H9 (cell line): ENCODE measurements around the gene ADAMTS18. TPM values are rescaled to one million over a fixed set of nuclear protein-coding genes. Genes with fewer than 3 reads are reported as not detected.

Experiments used
- DNase-seq: peaks from one replicate; pipeline ENCODE4 v3.0.0-alpha.2; 2017
- H2AFZ ChIP-seq: one replicate; pipeline ENCODE4 v1.6.1; 2013; ENCODE audit warnings: mild to moderate bottlenecking, low read length, control low read depth, moderate library complexity
- H2AK5ac ChIP-seq: 2 replicates; pipeline ENCODE4 v1.6.1; 2013; ENCODE audit warnings: low read length, control low read depth, mixed read lengths; ENCODE audit not compliant: insufficient read length
- H2BK120ac ChIP-seq: one replicate; pipeline ENCODE4 v1.6.1; 2013; ENCODE audit warnings: low read depth, mild to moderate bottlenecking, low read length, control low read depth, inconsistent platforms; ENCODE audit not compliant: poor library complexity, severe bottlenecking
- H2BK12ac ChIP-seq: 2 replicates; pipeline ENCODE4 v1.6.1; 2013; ENCODE audit warnings: low read length, control low read depth, mixed read lengths, low read depth; ENCODE audit not compliant: insufficient read length
- H2BK15ac ChIP-seq: 2 replicates; pipeline ENCODE4 v1.6.1; 2013; ENCODE audit warnings: low read depth, low read length, control low read depth
- H2BK20ac ChIP-seq: one replicate; pipeline ENCODE4 v1.6.1; 2013; ENCODE audit warnings: low read depth, mild to moderate bottlenecking, low read length, control low read depth, inconsistent platforms; ENCODE audit not compliant: poor library complexity, severe bottlenecking
- H2BK5ac ChIP-seq: 2 replicates; pipeline ENCODE4 v1.6.1; 2013; ENCODE audit warnings: low read length, control low read depth, mixed read lengths; ENCODE audit not compliant: insufficient read length
- H3K14ac ChIP-seq: 2 replicates; pipeline ENCODE4 v1.6.1; 2013; ENCODE audit warnings: low read length, control low read depth; ENCODE audit not compliant: insufficient read depth
- H3K18ac ChIP-seq: 2 replicates; pipeline ENCODE4 v1.6.1; 2013; ENCODE audit warnings: low read depth, mild to moderate bottlenecking, mixed read lengths, low read length, control low read depth; ENCODE audit not compliant: insufficient read length
- H3K23ac ChIP-seq: 2 replicates; pipeline ENCODE4 v1.6.1; 2013; ENCODE audit warnings: low read length, control low read depth, mixed read lengths, low read depth; ENCODE audit not compliant: insufficient read length
- H3K23me2 ChIP-seq: 2 replicates; pipeline ENCODE4 v1.6.1; 2013; ENCODE audit warnings: low read depth, mild to moderate bottlenecking, mixed read lengths, low read length, control low read depth; ENCODE audit not compliant: insufficient read length, poor library complexity, severe bottlenecking
- H3K27ac ChIP-seq: 2 replicates; pipeline ENCODE4 v1.5.1; 2013; ENCODE audit warnings: low read length, control low read depth, mixed read lengths, low read depth; ENCODE audit not compliant: insufficient read length
- H3K27me3 ChIP-seq: 2 replicates; pipeline ENCODE4 v1.6.1; 2013; ENCODE audit warnings: low read length, control low read depth, inconsistent platforms; ENCODE audit not compliant: insufficient read depth
- H3K4ac ChIP-seq: 2 replicates; pipeline ENCODE4 v1.6.1; 2013; ENCODE audit warnings: low read depth, mild to moderate bottlenecking, control low read depth, inconsistent platforms, low read length, moderate library complexity
- H3K4me1 ChIP-seq: 2 replicates; pipeline ENCODE4 v1.6.1; 2013; ENCODE audit warnings: low read length, control low read depth, inconsistent platforms; ENCODE audit not compliant: insufficient read depth
- H3K4me2 ChIP-seq: 2 replicates; pipeline ENCODE4 v1.6.1; 2013; ENCODE audit warnings: low read length, control low read depth, mixed read lengths; ENCODE audit not compliant: insufficient read length, insufficient read depth
- H3K56ac ChIP-seq: 2 replicates; pipeline ENCODE4 v1.6.1; 2013; ENCODE audit warnings: low read depth, mild to moderate bottlenecking, mixed read lengths, low read length, control low read depth; ENCODE audit not compliant: insufficient read length
- H3K79me1 ChIP-seq: 2 replicates; pipeline ENCODE4 v1.6.1; 2013; ENCODE audit warnings: low read depth, mild to moderate bottlenecking, moderate library complexity, low read length, control low read depth, inconsistent platforms; ENCODE audit not compliant: insufficient read depth, poor library complexity, severe bottlenecking
- H3K79me2 ChIP-seq: 2 replicates; pipeline ENCODE4 v1.6.1; 2013; ENCODE audit warnings: low read length, control low read depth, inconsistent platforms; ENCODE audit not compliant: insufficient read depth
- H3K9ac ChIP-seq: 2 replicates; pipeline ENCODE4 v1.6.1; 2013; ENCODE audit warnings: low read length, control low read depth, mixed read lengths; ENCODE audit not compliant: insufficient read length; ENCODE audit errors: extremely low read depth
- H3K9me3 ChIP-seq: one replicate; pipeline ENCODE4 v1.6.1; 2013; ENCODE audit warnings: low read depth, low read length, inconsistent platforms; ENCODE audit not compliant: control insufficient read depth
- H3T11ph ChIP-seq: one replicate; pipeline ENCODE4 v1.6.1; 2013; ENCODE audit warnings: mild to moderate bottlenecking, low read length, control low read depth, inconsistent platforms
- H4K20me1 ChIP-seq: one replicate; pipeline ENCODE4 v1.6.1; 2013; ENCODE audit not compliant: control insufficient read depth, insufficient read length, insufficient read depth
- H4K5ac ChIP-seq: 2 replicates; pipeline ENCODE4 v1.6.1; 2013; ENCODE audit warnings: low read depth, mild to moderate bottlenecking, mixed read lengths, low read length, control low read depth; ENCODE audit not compliant: insufficient read length
- H4K8ac ChIP-seq: replicated peaks from 2 replicates; pipeline ENCODE4 v1.6.1; 2013; ENCODE audit warnings: low read length, control low read depth, mixed read lengths, low read depth; ENCODE audit not compliant: insufficient read length
- H4K91ac ChIP-seq: 2 replicates; pipeline ENCODE4 v1.6.1; 2013; ENCODE audit warnings: low read depth, mild to moderate bottlenecking, moderate library complexity, mixed read lengths, low read length, control low read depth; ENCODE audit not compliant: insufficient read length
- H3K27ac Mint-ChIP-seq, 3 experiments: 2 replicates in 2 of 3; 3 replicates in 1 of 3; pipeline ENCODE4 v1.8.0; 2020 to 2021; ENCODE audit warnings: mixed read lengths in 3 of 3, mild to moderate bottlenecking in 1 of 3, moderate library complexity in 1 of 3
- H3K27me3 Mint-ChIP-seq: 2 replicates; pipeline ENCODE4 v1.8.0; 2021; ENCODE audit warnings: low read depth, mild to moderate bottlenecking, moderate library complexity, mixed read lengths
- H3K36me3 Mint-ChIP-seq, 3 experiments: 2 replicates in 2 of 3; 3 replicates in 1 of 3; pipeline ENCODE4 v1.8.0; 2020 to 2021; ENCODE audit warnings: low read depth in 3 of 3, mixed read lengths in 3 of 3; ENCODE audit not compliant: insufficient read depth in 1 of 3
- H3K4me1 Mint-ChIP-seq, 2 experiments: 2 replicates each; pipeline ENCODE4 v1.8.0; 2020; ENCODE audit warnings: mixed read lengths in 2 of 2
- H3K4me3 Mint-ChIP-seq, 2 experiments: 2 replicates in 1 of 2; 3 replicates in 1 of 2; pipeline ENCODE4 v1.8.0; 2020 to 2021; ENCODE audit warnings: mild to moderate bottlenecking in 2 of 2, mixed read lengths in 2 of 2, moderate library complexity in 1 of 2
- H3K9me3 Mint-ChIP-seq, 2 experiments: 2 replicates in 1 of 2; 3 replicates in 1 of 2; pipeline ENCODE4 v1.8.0; 2020; ENCODE audit warnings: mild to moderate bottlenecking in 2 of 2, mixed read lengths in 2 of 2, moderate library complexity in 1 of 2
- WGBS: extraction: QIAGEN DNeasy Blood & Tissue Kit; methylation state at CpG from one replicate; pipeline ENCODE4 v1.1.7; 2013; ENCODE audit warnings: missing lambda C conversion rate, low lambda C conversion rate, mixed read lengths; ENCODE audit not compliant: insufficient read length; ENCODE audit errors: extremely low coverage; 5-methylcytosine and 5-hydroxymethylcytosine counted together
- total RNA-seq: library from RNA; stranded (reverse); gene quantifications from 2 replicates; pipeline ENCODE4 v1.2.1, GENCODE V29; 2021
- TF ChIP-seq, protein P1 (sequence below): fragments of 200-600 bp; sonication (generic); conservative IDR thresholded peaks from 3 replicates; pipeline ENCODE4 v1.8.0; 2021; ENCODE audit warnings: antibody characterized with exemption, mild to moderate bottlenecking

Gene ADAMTS18
- total RNA-seq, 1 experiment from 2014 or later: 0.07 TPM

DNA sequence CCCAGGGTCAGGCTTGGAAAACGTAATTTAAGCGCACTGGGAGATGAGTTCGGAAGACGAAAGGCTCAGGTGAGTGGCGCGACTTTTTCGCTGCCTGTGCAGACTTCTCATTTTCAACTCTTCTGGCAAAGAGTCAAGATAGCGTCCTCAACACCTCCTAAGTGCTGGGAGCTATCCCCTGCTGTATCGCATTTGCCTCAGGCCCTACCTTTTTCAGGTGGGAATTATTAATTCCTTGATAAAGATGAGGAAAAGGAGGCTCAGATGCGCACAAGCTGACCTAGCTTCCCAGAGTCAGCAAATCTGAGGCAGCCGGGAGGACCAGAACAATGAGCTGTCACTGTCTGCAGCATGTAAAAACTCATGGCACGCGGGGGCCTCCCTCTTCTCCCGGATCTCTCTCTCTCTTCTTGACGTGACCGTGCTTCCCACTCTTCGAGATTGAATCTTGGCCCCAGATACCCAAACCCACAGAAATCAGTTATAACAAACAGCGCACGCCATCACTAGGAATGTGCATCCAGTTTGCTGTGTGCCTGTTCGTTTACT is 512 bp upstream of the ADAMTS18 start:
- no peak overlapping the region for H3K27ac ChIP-seq
- H3K27ac Mint-ChIP-seq: no peak overlapping the region
- no peaks in the 10 kb centered on the region for H3K79me1 ChIP-seq
- H3K9ac ChIP-seq: no peak overlapping the region
- peaks cover 10% of the 10 kb centered on the region for H3K23me2 ChIP-seq
- no peak overlapping the region for H3K14ac ChIP-seq
- peak overlapping the region; percentile 70 for H3K4me2 ChIP-seq
- H2BK20ac ChIP-seq: no peak overlapping the region
- H3K36me3 Mint-ChIP-seq: no peaks in the 10 kb centered on the region
- H3K4me3 Mint-ChIP-seq: peak overlapping the region; percentile 61 to 82
- H3K4me1 ChIP-seq: 0 out of 2 replicates have a peak, but pooled peaks cover 5% of the 10 kb centered on the region
- no peak overlapping the region for H3K18ac ChIP-seq
- no peaks in the 10 kb centered on the region for H3K79me2 ChIP-seq
- H2AFZ ChIP-seq: no peak overlapping the region
- no peak overlapping the region for H3K56ac ChIP-seq
- peaks cover 16% of the 10 kb centered on the region; the same call in 1 of the 2 replicates for H3K27me3 ChIP-seq
- no peak overlapping the region for H3T11ph ChIP-seq
- H2BK15ac ChIP-seq: no peak overlapping the region
- no peak for DNase-seq
- no peaks in the 10 kb centered on the region for H3K9me3 Mint-ChIP-seq
- no peak overlapping the region for H4K8ac ChIP-seq
- TF ChIP-seq, protein P1, sequence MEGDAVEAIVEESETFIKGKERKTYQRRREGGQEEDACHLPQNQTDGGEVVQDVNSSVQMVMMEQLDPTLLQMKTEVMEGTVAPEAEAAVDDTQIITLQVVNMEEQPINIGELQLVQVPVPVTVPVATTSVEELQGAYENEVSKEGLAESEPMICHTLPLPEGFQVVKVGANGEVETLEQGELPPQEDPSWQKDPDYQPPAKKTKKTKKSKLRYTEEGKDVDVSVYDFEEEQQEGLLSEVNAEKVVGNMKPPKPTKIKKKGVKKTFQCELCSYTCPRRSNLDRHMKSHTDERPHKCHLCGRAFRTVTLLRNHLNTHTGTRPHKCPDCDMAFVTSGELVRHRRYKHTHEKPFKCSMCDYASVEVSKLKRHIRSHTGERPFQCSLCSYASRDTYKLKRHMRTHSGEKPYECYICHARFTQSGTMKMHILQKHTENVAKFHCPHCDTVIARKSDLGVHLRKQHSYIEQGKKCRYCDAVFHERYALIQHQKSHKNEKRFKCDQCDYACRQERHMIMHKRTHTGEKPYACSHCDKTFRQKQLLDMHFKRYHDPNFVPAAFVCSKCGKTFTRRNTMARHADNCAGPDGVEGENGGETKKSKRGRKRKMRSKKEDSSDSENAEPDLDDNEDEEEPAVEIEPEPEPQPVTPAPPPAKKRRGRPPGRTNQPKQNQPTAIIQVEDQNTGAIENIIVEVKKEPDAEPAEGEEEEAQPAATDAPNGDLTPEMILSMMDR: no peak
- no peak overlapping the region for H2BK5ac ChIP-seq
- H3K4ac ChIP-seq: no peak overlapping the region
- no peak overlapping the region for H2AK5ac ChIP-seq
- no peaks in the 10 kb centered on the region for H4K20me1 ChIP-seq
- no peaks in the 10 kb centered on the region for H3K9me3 ChIP-seq
- peaks cover 71% of the 10 kb centered on the region for H3K27me3 Mint-ChIP-seq
- H3K4me1 Mint-ChIP-seq: peaks cover 14 to 15% of the 10 kb centered on the region in 2 experiments
- no peak overlapping the region for H4K91ac ChIP-seq
- no peak overlapping the region for H4K5ac ChIP-seq
- no peak overlapping the region for H3K23ac ChIP-seq
- WGBS: no CpG with 5 or more reads among the region's 20 CpGs
- H2BK12ac ChIP-seq: no peak overlapping the region
- H2BK120ac ChIP-seq: no peak overlapping the region
